Embryonic facial prominence (tissue), 1 donor: ENCODE data around the gene SLC7A7.
"Not testable (repeated sequence)": the region's sequence is repeated elsewhere in the genome, so short reads cannot be mapped to it uniquely, and the experiment has no call there.

Experiments
- DNase-seq: peaks from one replicate; pipeline ENCODE4 v3.0.0-alpha.2; 2016; ENCODE audit errors: extremely low spot score

SLC7A7 gene

GRCh38 chr14:22843123-22843925, 28.1 kb upstream of the SLC7A7 start:
- DNase-seq, result no peak

GRCh38 chr14:22842211-22843122, 27.2 kb upstream of the SLC7A7 start:
- DNase-seq, result no peak

- no peak for DNase-seq
These were observed 26.5 kb upstream of the SLC7A7 start for GRCh38 chr14:22841769-22842168.

GRCh38 chr14:22841311-22841710, 26.1 kb upstream of the SLC7A7 start:
- no peak for DNase-seq

GRCh38 chr14:22839159-22839779, 24.0 kb upstream of the SLC7A7 start:
- DNase-seq, result no peak

- no peak for DNase-seq
These were observed 23.4 kb upstream of the SLC7A7 start for GRCh38 chr14:22838631-22839041.

GRCh38 chr14:22837750-22838538, 22.7 kb upstream of the SLC7A7 start:
- no peak for DNase-seq

GRCh38 chr14:22837114-22837749, 22.0 kb upstream of the SLC7A7 start:
- no peak for DNase-seq

GRCh38 chr14:22836301-22837113, 21.3 kb upstream of the SLC7A7 start, which contains the start of gene MMP14:
Gene MMP14, plus strand, starts transcription at chr14:22836585. Its CDS starts 233 bp downstream, at chr14:22836818.
- DNase-seq, result peak; percentile 90

- DNase-seq, result no peak
These were observed 20.3 kb upstream of the SLC7A7 start for GRCh38 chr14:22835505-22835904.

- no peak for DNase-seq
These were observed 15.3 kb upstream of the SLC7A7 start for GRCh38 chr14:22830443-22831010.

GRCh38 chr14:22829661-22830442, 14.6 kb upstream of the SLC7A7 start, which contains the start of gene MRPL52:
Gene MRPL52, plus strand, starts transcription at chr14:22829887. Its CDS starts 26 bp downstream, at chr14:22829913.
- DNase-seq, result peak; percentile 84

GRCh38 chr14:22829076-22829660, 13.9 kb upstream of the SLC7A7 start:
- not testable (repeated sequence) for DNase-seq

- no peak for DNase-seq
These were observed 9.6 kb upstream of the SLC7A7 start for GRCh38 chr14:22824711-22825359.

GRCh38 chr14:22822571-22823098, 7.4 kb upstream of the SLC7A7 start:
- peak; percentile 69 for DNase-seq

GRCh38 chr14:22822016-22822570, 6.9 kb upstream of the SLC7A7 start:
- DNase-seq, result no peak
